Body of pancreas (tissue), 4 donors: ENCODE measurements around the gene NGDN.

Source experiments
- CTCF ChIP-seq, 7 experiments: fragments of 450-650 bp in 4 of 7; fragments of 200-600 bp in 3 of 7; sonication (generic) in 3 of 7; IDR thresholded peaks; one replicate each; pipeline ENCODE4 v1.5.1; 2016 to 2019; ENCODE audit warnings: antibody characterized with exemption in 7 of 7
- POLR2A ChIP-seq, 3 donors: fragments of 450-650 bp; IDR thresholded peaks; one replicate each; pipeline ENCODE4 v1.6.1; 2016; ENCODE audit warnings: antibody characterized with exemption in 3 of 3, mild to moderate bottlenecking in 2 of 3

- TF ChIP-seq CTCF (IDR thresholded peaks at IDR 0.05), result no peak
- no peak for TF ChIP-seq POLR2A (IDR thresholded peaks at IDR 0.05)
These were observed 33.0 kb upstream of the NGDN start for GRCh38 chr14:23436327-23437132.
